HEK293 (cell line): Measurements from ENCODE around the gene FUCA1.

Source experiments
- CTCF ChIA-PET: fragments of 350-600 bp; formaldehyde crosslinking; extraction: SDS; loops from one replicate; lab custom pipeline; 2021; ENCODE audit warnings: antibody characterized with exemption; lab: Yijun Ruan, JAX
- POLR2A ChIA-PET: fragments of 300-600 bp; formaldehyde crosslinking; extraction: SDS; loops from one replicate; lab custom pipeline; 2020; ENCODE audit warnings: antibody characterized with exemption, inconsistent platforms; lab: Yijun Ruan, JAX
- H3K27ac ChIP-seq: fragments of 200-500 bp; sonication (Bioruptor generic); 2 replicates; pipeline ENCODE4 v1.5.1; 2014; ENCODE audit warnings: low read depth, low read length, control low read depth, inconsistent platforms; ENCODE audit errors: extremely low read depth
- H3K36me3 ChIP-seq, 2 experiments: fragments of 200-500 bp in 1 of 2; sonication (Bioruptor generic) in 1 of 2; 1 replicate in 1 of 2; 2 replicates in 1 of 2; pipeline ENCODE4 v1.5.1; 2014 to 2017; ENCODE audit warnings: inconsistent platforms in 2 of 2, low read length in 2 of 2; ENCODE audit not compliant: control insufficient read depth in 2 of 2, insufficient read depth in 1 of 2
- H3K4me1 ChIP-seq: fragments of 200-500 bp; sonication (Bioruptor generic); 2 replicates; pipeline ENCODE4 v1.5.1; 2014; ENCODE audit warnings: mild to moderate bottlenecking, low read length, inconsistent platforms; ENCODE audit not compliant: control insufficient read depth, insufficient read depth
- H3K4me3 ChIP-seq: 2 replicates; pipeline ENCODE4 v1.5.1; 2011; ENCODE audit warnings: low read depth, mild to moderate bottlenecking, control low read depth, low read length, moderate library complexity
- H3K9me3 ChIP-seq: fragments of 200-500 bp; sonication (Bioruptor generic); 2 replicates; pipeline ENCODE4 v1.5.1; 2014; ENCODE audit warnings: low read depth, low read length, inconsistent platforms; ENCODE audit not compliant: control insufficient read depth, insufficient read depth
- BCL11B ChIP-seq: fragments of 450-650 bp; formaldehyde crosslinking; IDR thresholded peaks from 2 replicates; pipeline ENCODE4 v1.5.1; 2016; ENCODE audit warnings: low read depth, missing biosample characterization, missing genetic modification characterization
- GLIS2 ChIP-seq: fragments of 450-650 bp; formaldehyde crosslinking; IDR thresholded peaks from 2 replicates; pipeline ENCODE4 v1.5.1; 2016; ENCODE audit warnings: missing biosample characterization, missing genetic modification characterization
- HIC1 ChIP-seq: fragments of 450-650 bp; formaldehyde crosslinking; IDR thresholded peaks from 2 replicates; pipeline ENCODE4 v1.5.1; 2016; ENCODE audit warnings: missing biosample characterization, missing genetic modification characterization
- KLF1 ChIP-seq: fragments of 450-650 bp; formaldehyde crosslinking; IDR thresholded peaks from 2 replicates; pipeline ENCODE4 v1.5.1; 2016; ENCODE audit warnings: missing biosample characterization, missing genetic modification characterization
- KLF10 ChIP-seq: fragments of 450-650 bp; IDR thresholded peaks from 2 replicates; pipeline ENCODE4 v1.5.1; 2018; ENCODE audit warnings: missing biosample characterization, mild to moderate bottlenecking, missing genetic modification characterization
- KLF16 ChIP-seq: fragments of 450-650 bp; formaldehyde crosslinking; IDR thresholded peaks from 2 replicates; pipeline ENCODE4 v1.5.1; 2017; ENCODE audit warnings: missing biosample characterization, missing genetic modification characterization
- PRDM1 ChIP-seq: fragments of 450-650 bp; formaldehyde crosslinking; IDR thresholded peaks from 2 replicates; pipeline ENCODE4; 2016; ENCODE audit warnings: missing biosample characterization, missing genetic modification characterization
- SCRT2 ChIP-seq: fragments of 450-650 bp; formaldehyde crosslinking; IDR thresholded peaks from 2 replicates; pipeline ENCODE4 v1.5.1; 2016; ENCODE audit warnings: missing biosample characterization, missing genetic modification characterization
- YY2 ChIP-seq: fragments of 450-650 bp; formaldehyde crosslinking; IDR thresholded peaks from 2 replicates; pipeline ENCODE4 v1.5.1; 2016; ENCODE audit warnings: missing biosample characterization, missing genetic modification characterization
- ZEB2 ChIP-seq: fragments of 450-650 bp; formaldehyde crosslinking; IDR thresholded peaks from 2 replicates; pipeline ENCODE4 v1.5.1; 2016; ENCODE audit warnings: missing biosample characterization, missing genetic modification characterization
- ZNF121 ChIP-seq: fragments of 450-650 bp; formaldehyde crosslinking; IDR thresholded peaks from 2 replicates; pipeline ENCODE4 v1.5.1; 2016; ENCODE audit warnings: missing biosample characterization, missing genetic modification characterization
- ZNF335 ChIP-seq: fragments of 450-650 bp; formaldehyde crosslinking; conservative IDR thresholded peaks from 2 replicates; pipeline ENCODE4 v1.5.1; 2016; ENCODE audit warnings: missing biosample characterization, missing genetic modification characterization
- ZNF394 ChIP-seq: fragments of 450-650 bp; formaldehyde crosslinking; IDR thresholded peaks from 2 replicates; pipeline ENCODE4 v1.5.1; 2016; ENCODE audit warnings: missing biosample characterization, missing genetic modification characterization, mild to moderate bottlenecking, moderate library complexity, borderline replicate concordance
- ZNF423 ChIP-seq: fragments of 450-650 bp; formaldehyde crosslinking; IDR thresholded peaks from 2 replicates; pipeline ENCODE4 v1.5.1; 2016; ENCODE audit warnings: missing biosample characterization, missing genetic modification characterization
- ZNF600 ChIP-seq: fragments of 450-650 bp; formaldehyde crosslinking; IDR thresholded peaks from 2 replicates; pipeline ENCODE4 v1.5.1; 2016; ENCODE audit warnings: missing biosample characterization, missing genetic modification characterization
- ZNF692 ChIP-seq: fragments of 450-650 bp; formaldehyde crosslinking; IDR thresholded peaks from 2 replicates; pipeline ENCODE4 v1.5.1; 2016; ENCODE audit warnings: missing biosample characterization, missing genetic modification characterization
- ZNF76 ChIP-seq: fragments of 450-650 bp; formaldehyde crosslinking; IDR thresholded peaks from 2 replicates; pipeline ENCODE4; 2016; ENCODE audit warnings: low read depth, missing biosample characterization, missing genetic modification characterization, borderline replicate concordance
- ZSCAN5A ChIP-seq: fragments of 450-650 bp; formaldehyde crosslinking; IDR thresholded peaks from 2 replicates; pipeline ENCODE4 v1.5.1; 2016; ENCODE audit warnings: missing biosample characterization, missing genetic modification characterization
- TF ChIP-seq, protein P1 (sequence below): fragments of 450-650 bp; formaldehyde crosslinking; IDR thresholded peaks from 2 replicates; pipeline ENCODE4 v1.5.1; 2016; ENCODE audit warnings: missing biosample characterization, missing genetic modification characterization, borderline replicate concordance
- TF ChIP-seq, protein P2 (sequence below): fragments of 450-650 bp; formaldehyde crosslinking; IDR thresholded peaks from 2 replicates; pipeline ENCODE4 v1.5.1; 2016; ENCODE audit warnings: missing biosample characterization, missing genetic modification characterization

Gene FUCA1

GRCh38 chr1:23800400-23801337, 67.4 kb downstream of the FUCA1 start, which contains the start of gene GALE (continued):
- TF ChIP-seq KLF10 (tag by site-specific recombination) (peak; percentile 97), ZNF121 (tag by site-specific recombination) (no peak), ZEB2 (tag by site-specific recombination) (peak; percentile 34; the same call in 1 of the 2 replicates), YY2 (tag by site-specific recombination) (no peak), BCL11B (tag by site-specific recombination) (0 out of 2 replicates have a peak, but pooled peaks have one; percentile 37), ZSCAN5A (tag by site-specific recombination) (no peak), KLF16 (tag by site-specific recombination) (peak; percentile 89), KLF1 (tag by site-specific recombination) (peak; percentile 81), PRDM1 (tag by site-specific recombination) (no peak)
- TF ChIP-seq, all 188 proteins: peak for 35

DNA sequence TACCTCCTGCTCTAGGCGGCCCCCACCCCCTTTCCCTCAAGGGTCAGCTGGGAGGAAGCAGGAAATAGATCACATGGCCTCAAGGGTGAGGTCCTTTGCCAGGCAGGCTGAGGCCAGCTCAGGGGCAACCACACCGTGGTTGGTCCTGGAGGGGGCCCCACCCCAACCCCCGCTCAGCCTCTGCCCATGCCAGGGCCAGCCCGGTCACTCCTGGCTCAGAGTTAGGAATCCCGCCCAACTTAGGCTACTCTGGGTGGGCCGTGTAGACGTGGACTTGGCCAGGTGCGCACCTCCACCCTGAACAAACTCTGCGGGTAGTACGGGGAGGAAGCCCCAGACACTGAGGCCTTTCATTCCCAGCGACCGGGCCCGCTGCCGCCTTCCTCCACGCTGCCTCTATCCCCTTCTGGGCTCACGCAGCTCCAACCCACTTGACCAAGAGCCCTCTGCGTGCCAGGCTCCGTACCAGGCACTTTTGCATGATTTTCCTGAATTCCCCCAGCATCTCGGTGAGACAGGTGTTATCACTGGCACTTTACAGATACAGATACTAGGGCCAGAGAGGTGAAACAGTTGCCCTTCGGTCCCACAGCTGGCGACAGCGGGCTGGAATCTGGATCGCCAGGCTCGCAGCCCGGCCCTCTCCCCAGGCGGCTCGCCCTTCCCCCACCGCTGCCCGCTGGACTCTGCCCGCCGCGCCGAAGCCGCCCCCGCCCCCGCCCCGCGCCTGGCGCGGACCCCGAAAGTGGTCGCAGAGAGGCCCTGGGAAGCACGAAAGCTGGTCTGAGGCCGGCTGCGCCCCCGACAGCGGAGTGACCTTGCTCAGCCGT, 68.3 kb downstream of the FUCA1 start:
- H3K4me1 ChIP-seq = peaks cover 3% of the 10 kb centered on the region; the same call in 1 of the 2 replicates
- TF ChIP-seq ZNF423 = no peak
- TF ChIP-seq, protein P1, sequence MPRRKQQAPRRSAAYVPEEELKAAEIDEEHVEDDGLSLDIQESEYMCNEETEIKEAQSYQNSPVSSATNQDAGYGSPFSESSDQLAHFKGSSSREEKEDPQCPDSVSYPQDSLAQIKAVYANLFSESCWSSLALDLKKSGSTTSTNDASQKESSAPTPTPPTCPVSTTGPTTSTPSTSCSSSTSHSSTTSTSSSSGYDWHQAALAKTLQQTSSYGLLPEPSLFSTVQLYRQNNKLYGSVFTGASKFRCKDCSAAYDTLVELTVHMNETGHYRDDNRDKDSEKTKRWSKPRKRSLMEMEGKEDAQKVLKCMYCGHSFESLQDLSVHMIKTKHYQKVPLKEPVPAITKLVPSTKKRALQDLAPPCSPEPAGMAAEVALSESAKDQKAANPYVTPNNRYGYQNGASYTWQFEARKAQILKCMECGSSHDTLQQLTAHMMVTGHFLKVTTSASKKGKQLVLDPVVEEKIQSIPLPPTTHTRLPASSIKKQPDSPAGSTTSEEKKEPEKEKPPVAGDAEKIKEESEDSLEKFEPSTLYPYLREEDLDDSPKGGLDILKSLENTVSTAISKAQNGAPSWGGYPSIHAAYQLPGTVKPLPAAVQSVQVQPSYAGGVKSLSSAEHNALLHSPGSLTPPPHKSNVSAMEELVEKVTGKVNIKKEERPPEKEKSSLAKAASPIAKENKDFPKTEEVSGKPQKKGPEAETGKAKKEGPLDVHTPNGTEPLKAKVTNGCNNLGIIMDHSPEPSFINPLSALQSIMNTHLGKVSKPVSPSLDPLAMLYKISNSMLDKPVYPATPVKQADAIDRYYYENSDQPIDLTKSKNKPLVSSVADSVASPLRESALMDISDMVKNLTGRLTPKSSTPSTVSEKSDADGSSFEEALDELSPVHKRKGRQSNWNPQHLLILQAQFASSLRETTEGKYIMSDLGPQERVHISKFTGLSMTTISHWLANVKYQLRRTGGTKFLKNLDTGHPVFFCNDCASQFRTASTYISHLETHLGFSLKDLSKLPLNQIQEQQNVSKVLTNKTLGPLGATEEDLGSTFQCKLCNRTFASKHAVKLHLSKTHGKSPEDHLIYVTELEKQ = no peak
- TF ChIP-seq, protein P2, sequence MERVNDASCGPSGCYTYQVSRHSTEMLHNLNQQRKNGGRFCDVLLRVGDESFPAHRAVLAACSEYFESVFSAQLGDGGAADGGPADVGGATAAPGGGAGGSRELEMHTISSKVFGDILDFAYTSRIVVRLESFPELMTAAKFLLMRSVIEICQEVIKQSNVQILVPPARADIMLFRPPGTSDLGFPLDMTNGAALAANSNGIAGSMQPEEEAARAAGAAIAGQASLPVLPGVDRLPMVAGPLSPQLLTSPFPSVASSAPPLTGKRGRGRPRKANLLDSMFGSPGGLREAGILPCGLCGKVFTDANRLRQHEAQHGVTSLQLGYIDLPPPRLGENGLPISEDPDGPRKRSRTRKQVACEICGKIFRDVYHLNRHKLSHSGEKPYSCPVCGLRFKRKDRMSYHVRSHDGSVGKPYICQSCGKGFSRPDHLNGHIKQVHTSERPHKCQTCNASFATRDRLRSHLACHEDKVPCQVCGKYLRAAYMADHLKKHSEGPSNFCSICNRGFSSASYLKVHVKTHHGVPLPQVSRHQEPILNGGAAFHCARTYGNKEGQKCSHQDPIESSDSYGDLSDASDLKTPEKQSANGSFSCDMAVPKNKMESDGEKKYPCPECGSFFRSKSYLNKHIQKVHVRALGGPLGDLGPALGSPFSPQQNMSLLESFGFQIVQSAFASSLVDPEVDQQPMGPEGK (tag by site-specific recombination) = peak; percentile 26
- TF ChIP-seq ZNF394 (tag by site-specific recombination) = no peak
- TF ChIP-seq ZNF600 = peak; percentile 63
- TF ChIP-seq SCRT2 (tag by site-specific recombination) = no peak
- peak; percentile 67 for TF ChIP-seq GLIS2
- no peak for TF ChIP-seq ZNF76
- 0 out of 2 replicates have a peak, but pooled peaks have one; percentile 11 for TF ChIP-seq ZNF692 (tag by site-specific recombination)
- peak; percentile 18; the same call in 1 of the 2 replicates for TF ChIP-seq HIC1 (tag by site-specific recombination)
- peak; percentile 51 for TF ChIP-seq ZNF335 (tag by site-specific recombination)
- ChIA-PET CTCF (interaction anchor here (0.7 to 5.6 kb wide), 4 partner anchors 11 to 400 kb away, joined by 3 to 52 read pairs (median 9); no protein-coding TSS in a partner anchor), POLR2A (interaction anchor here (0.5 to 5.5 kb wide), 12 partner anchors 9 to 180 kb away, joined by 3 to 47 read pairs (median 4); partner anchors contain the start of genes HMGCL, LYPLA2, PITHD1 and SRSF10)
- peak overlapping the region; percentile 59; the same call in 1 of the 2 replicates for H3K27ac ChIP-seq
- H3K9me3 ChIP-seq = no peaks in the 10 kb centered on the region
- H3K36me3 ChIP-seq = peaks cover 0 to 67% of the 10 kb centered on the region in 2 experiments; a peak in 2 of 3 replicates
- H3K4me3 ChIP-seq = peak overlapping the region; percentile 80
